Kidney epithelial cell (primary cell): ENCODE data around the gene CCS. TPM values are rescaled to one million over a fixed set of nuclear protein-coding genes. Genes with fewer than 3 reads are reported as not detected.
"Not testable (repeated sequence)": the region's sequence is repeated elsewhere in the genome, so short reads cannot be mapped to it uniquely, and the experiment has no call there.

Source experiments
- DNase-seq: peaks from one replicate; pipeline ENCODE4 v3.0.0-alpha.2; 2010; ENCODE audit warnings: low read depth
- H3K27me3 ChIP-seq: 2 replicates; pipeline ENCODE4 v1.6.0; 2011; ENCODE audit warnings: low read length; ENCODE audit not compliant: control insufficient read depth, insufficient read depth
- H3K36me3 ChIP-seq: 2 replicates; pipeline ENCODE4 v1.5.1; 2011; ENCODE audit warnings: low read length; ENCODE audit not compliant: control insufficient read depth, insufficient read depth
- H3K4me3 ChIP-seq: 2 replicates; pipeline ENCODE4 v1.5.1; 2011; ENCODE audit warnings: low read depth, mild to moderate bottlenecking, control low read depth, low read length
- total RNA-seq: library from RNA; depleted of rRNA; stranded (reverse); fragments of >200 nt; gene quantifications from 2 replicates; pipeline ENCODE4 v1.2.3, GENCODE V29; 2015
- TF ChIP-seq, protein P1 (sequence below): IDR thresholded peaks from 2 replicates; pipeline ENCODE4 v1.5.1; 2011; ENCODE audit warnings: mild to moderate bottlenecking, moderate library complexity, low read length, control low read depth, inconsistent platforms; ENCODE audit not compliant: insufficient read depth, poor library complexity, severe bottlenecking

The CCS gene, protein sequence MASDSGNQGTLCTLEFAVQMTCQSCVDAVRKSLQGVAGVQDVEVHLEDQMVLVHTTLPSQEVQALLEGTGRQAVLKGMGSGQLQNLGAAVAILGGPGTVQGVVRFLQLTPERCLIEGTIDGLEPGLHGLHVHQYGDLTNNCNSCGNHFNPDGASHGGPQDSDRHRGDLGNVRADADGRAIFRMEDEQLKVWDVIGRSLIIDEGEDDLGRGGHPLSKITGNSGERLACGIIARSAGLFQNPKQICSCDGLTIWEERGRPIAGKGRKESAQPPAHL
- total RNA-seq, result 20.6 and 21.8 TPM in 2 replicates

DNA sequence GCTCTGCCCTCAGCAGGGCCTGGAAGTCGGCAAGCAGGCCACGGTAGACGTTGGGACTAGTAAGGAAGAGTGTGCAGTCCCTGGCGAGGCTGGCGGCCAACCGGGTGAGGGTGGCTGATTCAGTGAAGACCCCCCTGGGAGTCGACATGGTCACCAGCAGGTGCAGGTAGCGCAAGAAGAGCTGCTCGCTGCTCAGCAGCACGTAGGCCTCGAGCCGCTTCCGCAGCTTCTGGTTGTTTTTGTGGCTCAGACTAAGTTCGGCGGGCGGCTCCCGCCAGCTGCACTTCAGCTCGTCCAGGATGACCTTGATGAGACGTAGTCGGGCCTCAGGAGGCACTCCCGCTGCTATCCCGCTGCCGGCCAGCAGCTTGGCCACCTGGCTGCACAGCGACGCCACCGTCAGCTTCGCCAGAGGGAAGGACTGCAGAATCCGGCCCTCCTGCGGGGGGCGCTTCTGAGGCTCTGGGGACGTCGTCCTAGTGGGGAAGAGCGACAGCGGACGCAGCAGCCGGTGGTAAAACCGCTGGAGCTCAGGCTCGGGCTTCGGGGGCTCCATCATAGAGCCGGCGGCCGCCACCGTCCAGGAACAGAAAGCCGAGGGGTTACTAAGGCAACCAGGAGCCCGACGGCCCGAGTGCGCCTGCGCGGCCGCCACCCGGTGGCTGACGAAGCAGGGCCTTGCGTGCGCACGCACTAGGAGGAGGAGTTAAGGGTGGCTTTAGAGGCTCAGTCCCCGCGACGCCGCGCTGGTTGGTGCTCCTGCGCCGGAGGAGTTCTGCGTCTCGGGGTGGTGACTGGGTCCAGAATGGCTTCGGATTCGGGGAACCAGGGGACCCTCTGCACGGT lies at the start of gene CCS, which contains the start of gene CCDC87:
Gene CCS (plus strand): TSS at position 729 of the 846 bp plus-strand sequence. CDS start 77 bp downstream, at position 806.
Gene CCDC87 (minus strand): TSS at position 607 of the 846 bp plus-strand sequence. CDS start 48 bp downstream, at position 559.
- DNase-seq, result peak; percentile 75
- H3K27me3 ChIP-seq, result no peaks in the 10 kb centered on the region

GRCh38 chr11:66543263-66544107 lies 49.5 kb upstream of the CCS start:
- TF ChIP-seq, protein P1, sequence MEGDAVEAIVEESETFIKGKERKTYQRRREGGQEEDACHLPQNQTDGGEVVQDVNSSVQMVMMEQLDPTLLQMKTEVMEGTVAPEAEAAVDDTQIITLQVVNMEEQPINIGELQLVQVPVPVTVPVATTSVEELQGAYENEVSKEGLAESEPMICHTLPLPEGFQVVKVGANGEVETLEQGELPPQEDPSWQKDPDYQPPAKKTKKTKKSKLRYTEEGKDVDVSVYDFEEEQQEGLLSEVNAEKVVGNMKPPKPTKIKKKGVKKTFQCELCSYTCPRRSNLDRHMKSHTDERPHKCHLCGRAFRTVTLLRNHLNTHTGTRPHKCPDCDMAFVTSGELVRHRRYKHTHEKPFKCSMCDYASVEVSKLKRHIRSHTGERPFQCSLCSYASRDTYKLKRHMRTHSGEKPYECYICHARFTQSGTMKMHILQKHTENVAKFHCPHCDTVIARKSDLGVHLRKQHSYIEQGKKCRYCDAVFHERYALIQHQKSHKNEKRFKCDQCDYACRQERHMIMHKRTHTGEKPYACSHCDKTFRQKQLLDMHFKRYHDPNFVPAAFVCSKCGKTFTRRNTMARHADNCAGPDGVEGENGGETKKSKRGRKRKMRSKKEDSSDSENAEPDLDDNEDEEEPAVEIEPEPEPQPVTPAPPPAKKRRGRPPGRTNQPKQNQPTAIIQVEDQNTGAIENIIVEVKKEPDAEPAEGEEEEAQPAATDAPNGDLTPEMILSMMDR, result peak; percentile 84
- Histone ChIP-seq H3K36me3 (no peaks in the 10 kb centered on the region), H3K4me3 (no peak overlapping the region), H3K27me3 (peaks cover 17% of the 10 kb centered on the region)
- no peak for DNase-seq

More for the DNA sequence above, at the start of gene CCS, which contains the start of gene CCDC87:
- Histone ChIP-seq H3K36me3 (no peaks in the 10 kb centered on the region), H3K4me3 (peak within 1 kb of the TSS; percentile 75)
- TF ChIP-seq, protein P1, result peak; percentile 72

- H3K4me3 ChIP-seq, result peak overlapping the region; percentile 83
- not testable (repeated sequence) for DNase-seq, H3K36me3 ChIP-seq
- H3K27me3 ChIP-seq, result peaks cover 24% of the 10 kb centered on the region
Measured at GRCh38 chr11:66544952-66545351, 48.0 kb upstream of the CCS start.

DNA sequence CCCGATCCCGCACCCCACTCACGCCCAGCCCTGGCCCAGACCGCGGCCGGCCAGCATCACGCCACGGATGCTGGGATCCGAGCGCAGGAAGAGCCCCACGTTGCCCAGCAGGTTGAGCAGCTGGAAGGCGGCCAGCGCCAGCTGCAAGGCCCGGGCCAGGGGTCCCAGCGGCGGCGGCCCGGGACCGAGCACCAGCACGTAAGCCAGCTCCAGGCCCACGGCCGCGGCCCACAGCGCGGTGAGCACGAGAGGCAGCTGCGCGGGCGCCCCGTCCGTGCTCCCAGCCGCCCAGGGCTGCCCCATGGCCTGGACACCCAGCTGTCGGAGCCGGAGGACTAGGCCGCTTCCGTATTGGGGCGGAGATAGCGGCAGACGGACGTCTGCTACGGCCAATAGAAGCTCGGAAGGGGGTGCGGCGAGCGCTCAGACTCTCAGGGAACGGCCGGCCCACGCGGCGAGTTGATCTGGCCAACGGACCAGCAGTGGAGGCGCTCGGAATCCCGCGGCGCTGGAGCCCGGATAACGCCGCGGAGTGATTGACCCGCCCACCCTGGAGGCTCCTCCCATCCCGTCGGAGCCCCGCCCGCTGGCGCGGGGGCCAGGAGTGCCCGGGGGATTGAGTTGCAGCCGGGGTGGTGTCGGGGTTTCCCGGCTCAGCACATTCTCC lies 47.2 kb upstream of the CCS start, which contains the start of gene ZDHHC24:
Gene ZDHHC24 (minus strand): TSS at position 348 of the 667 bp plus-strand sequence. CDS start 45 bp downstream, at position 303.
- H3K36me3 ChIP-seq, result no peaks in the 10 kb centered on the region
- H3K4me3 ChIP-seq, result peak within 1 kb of the TSS; percentile 83
- TF ChIP-seq, protein P1, result no peak
- peak; percentile 79 for DNase-seq
- peaks cover 26% of the 10 kb centered on the region for H3K27me3 ChIP-seq

DNA sequence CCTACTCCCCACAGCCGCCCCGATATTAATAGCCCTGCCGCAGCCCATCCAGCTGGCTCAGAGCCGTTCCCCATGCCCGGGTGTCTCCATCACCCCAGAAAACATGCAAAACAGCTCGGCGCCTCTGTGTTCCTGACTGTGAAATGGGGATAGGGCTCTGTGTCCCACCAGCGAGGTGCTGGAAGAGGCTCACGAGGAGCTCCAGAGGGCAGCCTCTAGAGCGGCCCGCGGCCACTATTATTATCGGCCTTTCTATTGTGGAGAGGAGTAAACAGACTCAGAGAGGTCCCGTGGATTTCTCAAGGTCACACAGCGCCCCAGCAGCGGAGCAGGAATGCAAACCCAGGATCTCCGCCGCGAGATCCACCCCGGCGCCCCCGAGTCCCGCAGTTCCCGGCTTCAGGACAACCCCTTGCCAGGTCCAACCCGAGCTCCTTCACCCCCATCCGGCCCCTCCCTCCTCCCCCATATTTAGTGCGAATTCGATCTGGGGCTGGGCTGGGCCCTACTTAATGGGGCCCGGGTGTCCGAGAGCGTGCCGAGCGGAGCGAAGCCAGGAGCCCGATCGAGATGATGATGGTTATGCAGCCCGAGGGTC lies 46.5 kb upstream of the CCS start, which contains the start of gene ACTN3:
Gene ACTN3 (plus strand): TSS at position 536 of the 598 bp plus-strand sequence. CDS start 35 bp downstream, at position 571.
- H3K4me3 ChIP-seq, result peak within 1 kb of the TSS; percentile 83
- no peaks in the 10 kb centered on the region for H3K36me3 ChIP-seq
- DNase-seq, result no peak
- TF ChIP-seq, protein P1, result no peak
- peaks cover 26% of the 10 kb centered on the region for H3K27me3 ChIP-seq
